SK-N-MC (cell line): Measurements from ENCODE around the gene IZUMO1.
"Not testable (repeated sequence)": the region's sequence is repeated elsewhere in the genome, so short reads cannot be mapped to it uniquely, and the experiment has no call there.

Source experiments
- EZH2 ChIP-seq: fragments of 200-600 bp; sonication (generic); IDR thresholded peaks from one replicate; pipeline ENCODE4 v1.6.1; 2017; ENCODE audit warnings: antibody characterized with exemption
- POLR2AphosphoS5 ChIP-seq: IDR thresholded peaks from 2 replicates; pipeline ENCODE4 v1.6.1; 2012; ENCODE audit warnings: mild to moderate bottlenecking, low read depth, low read length, borderline replicate concordance

DNA sequence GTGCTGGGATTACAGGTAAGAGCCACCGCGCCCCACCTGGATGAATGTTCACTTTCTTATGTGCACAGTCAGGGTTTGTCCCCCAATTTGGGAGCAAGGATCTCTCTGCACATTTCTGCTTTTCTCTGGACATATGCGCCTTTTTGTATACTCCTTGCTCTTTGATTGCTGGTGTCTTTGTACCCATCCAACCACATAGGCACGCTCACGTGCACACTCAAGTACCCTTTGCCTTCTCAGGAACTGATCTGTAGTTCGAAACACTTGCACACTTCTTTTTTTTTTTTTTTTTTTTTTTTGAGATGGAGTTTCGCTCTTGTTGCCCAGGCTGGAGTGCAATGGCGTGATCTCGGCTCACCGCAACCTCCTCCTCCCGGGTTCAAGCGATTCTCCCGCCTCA, 28.6 kb downstream of the IZUMO1 start:
- TF ChIP-seq POLR2AphosphoS5, EZH2: not testable (repeated sequence)
